ENCODE results near the gene MFNG.

Gene MFNG

DNA sequence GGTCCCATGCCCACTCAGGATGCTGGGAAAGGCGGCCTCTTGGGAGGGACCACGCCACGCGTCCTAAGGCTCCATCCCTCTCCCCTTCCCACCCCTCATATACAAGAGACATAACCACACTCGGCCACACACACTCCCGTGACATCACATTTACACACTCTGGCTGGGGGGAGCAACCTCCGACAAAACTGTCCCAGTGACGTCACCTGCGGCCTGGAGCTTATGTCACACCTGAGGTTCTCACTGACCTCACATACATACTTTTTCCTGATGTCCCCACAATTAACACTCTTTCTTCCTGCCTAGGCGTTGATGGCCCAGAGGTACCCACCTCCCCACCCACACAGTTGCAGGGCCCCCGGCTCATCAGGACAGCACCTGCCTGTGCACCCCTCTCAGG lies 60.8 kb downstream of the MFNG start:
- Histone ChIP-seq H3K27me3 (ENCODE audit: control insufficient read depth, low read length) (peaks cover 76% of the 10 kb centered on the region), H3K4me2 (ENCODE audit: low read length) (no peak overlapping the region), H3K4me1 (ENCODE audit: control insufficient read depth, low read length) (no peaks in the 10 kb centered on the region), H3K36me3 (ENCODE audit: control insufficient read depth, low read length) (no peaks in the 10 kb centered on the region), H3K9me2 (replicated peaks; ENCODE audit: control insufficient read depth, low read length) (no peaks in the 10 kb centered on the region), H3K27ac (ENCODE audit: low read depth, low read length) (no peak overlapping the region), H4K20me1 (ENCODE audit: control insufficient read depth, insufficient read depth, low read depth, low read length) (no peaks in the 10 kb centered on the region), H3K4me3 (ENCODE audit: low read length) (no peak overlapping the region), H3K79me2 (ENCODE audit: control insufficient read depth, low read length) (no peaks in the 10 kb centered on the region), H3F3A (ENCODE audit: control insufficient read depth, insufficient read depth) (no peaks in the 10 kb centered on the region), H3K9me3 (ENCODE audit: control insufficient read depth, insufficient read depth, low read length) (no peaks in the 10 kb centered on the region)
- TF ChIP-seq, protein P1, sequence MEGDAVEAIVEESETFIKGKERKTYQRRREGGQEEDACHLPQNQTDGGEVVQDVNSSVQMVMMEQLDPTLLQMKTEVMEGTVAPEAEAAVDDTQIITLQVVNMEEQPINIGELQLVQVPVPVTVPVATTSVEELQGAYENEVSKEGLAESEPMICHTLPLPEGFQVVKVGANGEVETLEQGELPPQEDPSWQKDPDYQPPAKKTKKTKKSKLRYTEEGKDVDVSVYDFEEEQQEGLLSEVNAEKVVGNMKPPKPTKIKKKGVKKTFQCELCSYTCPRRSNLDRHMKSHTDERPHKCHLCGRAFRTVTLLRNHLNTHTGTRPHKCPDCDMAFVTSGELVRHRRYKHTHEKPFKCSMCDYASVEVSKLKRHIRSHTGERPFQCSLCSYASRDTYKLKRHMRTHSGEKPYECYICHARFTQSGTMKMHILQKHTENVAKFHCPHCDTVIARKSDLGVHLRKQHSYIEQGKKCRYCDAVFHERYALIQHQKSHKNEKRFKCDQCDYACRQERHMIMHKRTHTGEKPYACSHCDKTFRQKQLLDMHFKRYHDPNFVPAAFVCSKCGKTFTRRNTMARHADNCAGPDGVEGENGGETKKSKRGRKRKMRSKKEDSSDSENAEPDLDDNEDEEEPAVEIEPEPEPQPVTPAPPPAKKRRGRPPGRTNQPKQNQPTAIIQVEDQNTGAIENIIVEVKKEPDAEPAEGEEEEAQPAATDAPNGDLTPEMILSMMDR (IDR thresholded peaks at IDR 0.05; ENCODE audit: low read depth, low read length, poor library complexity, severe bottlenecking): no peak
- no peak for TF ChIP-seq EZH2phosphoT487 (IDR thresholded peaks at IDR 0.05; ENCODE audit: borderline replicate concordance, low read length)

DNA sequence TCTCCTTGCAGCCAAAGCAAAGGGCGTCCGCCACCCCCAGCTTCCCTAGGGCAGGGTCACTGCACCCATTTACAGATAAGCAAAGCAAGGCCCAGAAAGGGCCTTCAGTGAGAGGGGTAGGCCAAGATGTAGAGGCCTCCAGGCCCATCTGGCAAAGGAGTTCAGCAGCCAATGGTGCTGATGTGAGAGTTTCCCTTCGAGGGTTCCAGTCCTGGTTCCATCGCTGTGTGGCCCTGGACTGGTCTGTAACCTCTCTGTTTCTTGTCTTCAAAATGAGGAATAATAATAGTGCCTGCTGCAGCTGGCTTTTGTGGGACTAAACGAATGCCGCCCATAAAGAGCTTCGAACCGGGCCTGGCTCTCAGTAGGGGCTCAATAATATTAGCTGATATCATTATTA lies 62.9 kb downstream of the MFNG start:
- no peaks in the 10 kb centered on the region for H3K79me2 ChIP-seq (ENCODE audit: control insufficient read depth, low read length)

DNA sequence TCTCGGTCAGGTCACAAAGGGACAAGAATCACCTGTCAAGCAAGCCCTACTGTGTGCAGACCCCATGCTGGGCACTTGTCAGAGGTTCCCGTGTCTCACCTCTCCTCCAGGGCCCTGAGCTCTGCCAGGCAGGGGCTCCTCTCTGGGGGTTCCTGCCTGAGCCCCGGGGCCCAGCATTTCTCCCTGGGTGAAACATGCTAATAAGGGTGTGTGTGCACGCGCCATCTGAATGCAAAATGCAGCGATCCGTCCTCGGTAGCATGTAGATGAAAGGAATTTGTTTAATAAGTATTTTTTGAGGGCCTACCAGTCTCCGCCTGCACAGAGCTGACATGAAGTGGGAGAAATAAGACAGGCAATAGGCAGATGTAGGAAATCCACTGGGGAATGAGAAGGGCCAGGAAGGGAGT lies 64.7 kb downstream of the MFNG start:
- no peak overlapping the region for H3K4me3 ChIP-seq (ENCODE audit: low read length)
- no peak overlapping the region for H3K4me2 ChIP-seq (ENCODE audit: low read length)
- no peaks in the 10 kb centered on the region for H4K20me1 ChIP-seq (ENCODE audit: control insufficient read depth, insufficient read depth, low read depth, low read length)
- H3K9me3 ChIP-seq (ENCODE audit: control insufficient read depth, insufficient read depth, low read length): no peaks in the 10 kb centered on the region
- H3F3A ChIP-seq (ENCODE audit: control insufficient read depth, insufficient read depth): no peaks in the 10 kb centered on the region
- H3K27ac ChIP-seq (ENCODE audit: low read depth, low read length): no peak overlapping the region
- H3K9me2 ChIP-seq (replicated peaks; ENCODE audit: control insufficient read depth, low read length): no peaks in the 10 kb centered on the region
- H3K36me3 ChIP-seq (ENCODE audit: control insufficient read depth, low read length): no peaks in the 10 kb centered on the region
- TF ChIP-seq, protein P1 (IDR thresholded peaks at IDR 0.05; ENCODE audit: low read depth, low read length, poor library complexity, severe bottlenecking): no peak
- TF ChIP-seq EZH2phosphoT487 (IDR thresholded peaks at IDR 0.05; ENCODE audit: borderline replicate concordance, low read length): no peak
- H3K27me3 ChIP-seq (ENCODE audit: control insufficient read depth, low read length): peaks cover 82% of the 10 kb centered on the region
- H3K4me1 ChIP-seq (ENCODE audit: control insufficient read depth, low read length): no peaks in the 10 kb centered on the region
- no peaks in the 10 kb centered on the region for H3K79me2 ChIP-seq (ENCODE audit: control insufficient read depth, low read length)

More for the DNA sequence above, 62.9 kb downstream of the MFNG start:
- Histone ChIP-seq H3K27ac (ENCODE audit: low read depth, low read length) (no peak overlapping the region), H3K9me3 (ENCODE audit: control insufficient read depth, insufficient read depth, low read length) (no peaks in the 10 kb centered on the region), H3K9me2 (replicated peaks; ENCODE audit: control insufficient read depth, low read length) (no peaks in the 10 kb centered on the region), H3K4me2 (ENCODE audit: low read length) (no peak overlapping the region), H3F3A (ENCODE audit: control insufficient read depth, insufficient read depth) (no peaks in the 10 kb centered on the region), H3K4me1 (ENCODE audit: control insufficient read depth, low read length) (no peaks in the 10 kb centered on the region), H3K27me3 (ENCODE audit: control insufficient read depth, low read length) (peaks cover 79% of the 10 kb centered on the region), H4K20me1 (ENCODE audit: control insufficient read depth, insufficient read depth, low read depth, low read length) (no peaks in the 10 kb centered on the region), H3K36me3 (ENCODE audit: control insufficient read depth, low read length) (no peaks in the 10 kb centered on the region), H3K4me3 (ENCODE audit: low read length) (no peak overlapping the region)
- no peak for TF ChIP-seq EZH2phosphoT487 (IDR thresholded peaks at IDR 0.05; ENCODE audit: borderline replicate concordance, low read length)
- TF ChIP-seq, protein P1 (IDR thresholded peaks at IDR 0.05; ENCODE audit: low read depth, low read length, poor library complexity, severe bottlenecking): no peak

Data from DOHH2 (cell line).